Hepatocyte (in vitro differentiated cells): ENCODE measurements around the gene SOSTDC1. TPM values are rescaled to one million over a fixed set of nuclear protein-coding genes. Genes with fewer than 3 reads are reported as not detected.

Experiments
- DNase-seq: peaks from one replicate; pipeline ENCODE4 v3.0.0-alpha.2; 2016; ENCODE audit warnings: low spot score
- H2AFZ ChIP-seq: fragments of 200-600 bp; sonication (generic); 2 replicates; pipeline ENCODE4 v1.6.0; 2016; ENCODE audit warnings: antibody characterized with exemption, mild to moderate bottlenecking
- H3K27ac ChIP-seq: fragments of 200-600 bp; sonication (generic); 2 replicates; pipeline ENCODE4 v1.5.1; 2016; ENCODE audit warnings: mild to moderate bottlenecking
- H3K27me3 ChIP-seq: fragments of 200-600 bp; sonication (generic); 2 replicates; pipeline ENCODE4 v1.6.1; 2016
- H3K36me3 ChIP-seq: fragments of 200-600 bp; sonication (generic); replicated peaks from 2 replicates; pipeline ENCODE4 v1.5.1; 2016; ENCODE audit warnings: low read depth; ENCODE audit not compliant: insufficient read depth
- H3K4me1 ChIP-seq: fragments of 200-600 bp; sonication (generic); 2 replicates; pipeline ENCODE4 v1.5.1; 2016; ENCODE audit warnings: mild to moderate bottlenecking, moderate library complexity; ENCODE audit not compliant: insufficient read depth
- H3K4me2 ChIP-seq: fragments of 200-600 bp; sonication (generic); 2 replicates; pipeline ENCODE4 v1.6.0; 2016
- H3K4me3 ChIP-seq: fragments of 200-600 bp; sonication (generic); 2 replicates; pipeline ENCODE4 v1.5.1; 2016; ENCODE audit warnings: mild to moderate bottlenecking
- H3K79me2 ChIP-seq: fragments of 200-600 bp; sonication (generic); 2 replicates; pipeline ENCODE4 v1.6.0; 2017; ENCODE audit warnings: mild to moderate bottlenecking
- H3K9me2 ChIP-seq: fragments of 200-600 bp; sonication (generic); replicated peaks from 2 replicates; pipeline ENCODE4 v1.6.0; 2017; ENCODE audit warnings: mild to moderate bottlenecking; ENCODE audit not compliant: insufficient read depth
- H3K9me3 ChIP-seq: fragments of 200-600 bp; sonication (generic); 2 replicates; pipeline ENCODE4 v1.5.1; 2016; ENCODE audit warnings: low read depth, mild to moderate bottlenecking
- H4K20me1 ChIP-seq: fragments of 200-600 bp; sonication (generic); 2 replicates; pipeline ENCODE4 v1.6.0; 2016; ENCODE audit warnings: mild to moderate bottlenecking; ENCODE audit not compliant: insufficient read depth, poor library complexity, severe bottlenecking
- EZH2 ChIP-seq: fragments of 200-600 bp; sonication (generic); IDR thresholded peaks from 2 replicates; pipeline ENCODE4 v1.6.1; 2016; ENCODE audit warnings: antibody characterized with exemption, mild to moderate bottlenecking, borderline replicate concordance
- EZH2phosphoT487 ChIP-seq: fragments of 200-600 bp; sonication (generic); IDR thresholded peaks from one replicate; pipeline ENCODE4 v1.6.1; 2018; ENCODE audit warnings: antibody characterized with exemption, mild to moderate bottlenecking, low read depth, moderate library complexity; ENCODE audit not compliant: unreplicated experiment, severe bottlenecking
- whole genome bisulfite sequencing: methylation state at CpG from one replicate; pipeline ENCODE4 v1.1.6; 2016; ENCODE audit warnings: low lambda C conversion rate; ENCODE audit errors: missing lambda C conversion rate; 5-methylcytosine and 5-hydroxymethylcytosine counted together
- polyA plus RNA-seq: library from polyadenylated mRNA; unstranded; fragments of >200 nt; fragmentation: Nextera tagmentation; extraction: Ambion mirVana; gene quantifications from 2 replicates; pipeline ENCODE4 v1.2.1, GENCODE V29; 2016
- total RNA-seq: library from RNA; depleted of rRNA; stranded (reverse); fragments of >200 nt; gene quantifications from 2 replicates; pipeline ENCODE4 v1.2.3, GENCODE V29; 2014
- TF ChIP-seq, protein P1 (sequence below): fragments of 200-600 bp; sonication (generic); IDR thresholded peaks from 2 replicates; pipeline ENCODE4 v1.5.1; 2016; ENCODE audit warnings: antibody characterized with exemption, mild to moderate bottlenecking; ENCODE audit not compliant: poor library complexity

Gene SOSTDC1
- total and polyA plus RNA-seq, 2 experiments from 2014 or later = 38.5 to 71.5 TPM

DNA sequence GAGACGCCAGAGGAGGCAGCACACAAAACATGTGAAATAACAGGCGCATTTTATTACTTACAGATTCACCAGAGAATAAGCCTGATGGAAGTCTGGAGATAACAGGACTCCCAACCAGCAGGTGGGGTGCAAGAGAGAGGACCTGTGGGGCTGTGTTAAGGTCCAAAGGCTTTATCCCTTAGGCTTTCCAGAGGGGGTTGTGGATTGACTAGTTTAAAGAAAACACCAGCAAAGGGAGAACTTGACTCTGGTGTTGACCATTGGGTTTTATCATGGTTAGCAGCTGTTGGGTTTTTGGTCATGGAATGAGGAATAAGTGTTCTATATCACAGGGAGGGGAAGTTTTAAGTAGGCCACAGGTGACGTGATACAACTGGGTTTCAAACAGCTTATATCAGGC is 42.6 kb downstream of the SOSTDC1 start:
- no peak overlapping the region for H3K4me2 ChIP-seq
- no peak for DNase-seq
- peaks cover 11% of the 10 kb centered on the region for H3K4me1 ChIP-seq

DNA sequence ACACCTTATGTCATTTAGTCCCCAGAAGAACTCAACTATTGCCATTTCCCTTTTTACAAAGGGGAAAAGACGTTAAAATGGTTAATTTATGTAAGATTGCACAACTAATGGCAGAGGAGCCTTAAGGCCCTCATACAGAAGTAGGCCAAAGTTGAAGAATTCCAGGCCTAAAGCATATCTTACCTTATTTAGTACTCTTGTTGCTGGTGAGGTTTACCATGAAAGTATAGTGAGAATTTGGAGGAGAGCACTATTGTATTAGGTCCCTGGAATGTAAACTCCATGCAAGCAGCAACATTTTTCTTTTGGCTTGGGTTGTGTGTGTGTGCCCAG is 43.5 kb downstream of the SOSTDC1 start:
- H3K4me2 ChIP-seq = peak overlapping the region; percentile 82

More for the DNA sequence above, 42.6 kb downstream of the SOSTDC1 start:
- no peak overlapping the region for H2AFZ ChIP-seq
- H3K4me3 ChIP-seq = no peak overlapping the region
- TF ChIP-seq EZH2phosphoT487 = no peak
- TF ChIP-seq EZH2 = no peak
- TF ChIP-seq, protein P1, sequence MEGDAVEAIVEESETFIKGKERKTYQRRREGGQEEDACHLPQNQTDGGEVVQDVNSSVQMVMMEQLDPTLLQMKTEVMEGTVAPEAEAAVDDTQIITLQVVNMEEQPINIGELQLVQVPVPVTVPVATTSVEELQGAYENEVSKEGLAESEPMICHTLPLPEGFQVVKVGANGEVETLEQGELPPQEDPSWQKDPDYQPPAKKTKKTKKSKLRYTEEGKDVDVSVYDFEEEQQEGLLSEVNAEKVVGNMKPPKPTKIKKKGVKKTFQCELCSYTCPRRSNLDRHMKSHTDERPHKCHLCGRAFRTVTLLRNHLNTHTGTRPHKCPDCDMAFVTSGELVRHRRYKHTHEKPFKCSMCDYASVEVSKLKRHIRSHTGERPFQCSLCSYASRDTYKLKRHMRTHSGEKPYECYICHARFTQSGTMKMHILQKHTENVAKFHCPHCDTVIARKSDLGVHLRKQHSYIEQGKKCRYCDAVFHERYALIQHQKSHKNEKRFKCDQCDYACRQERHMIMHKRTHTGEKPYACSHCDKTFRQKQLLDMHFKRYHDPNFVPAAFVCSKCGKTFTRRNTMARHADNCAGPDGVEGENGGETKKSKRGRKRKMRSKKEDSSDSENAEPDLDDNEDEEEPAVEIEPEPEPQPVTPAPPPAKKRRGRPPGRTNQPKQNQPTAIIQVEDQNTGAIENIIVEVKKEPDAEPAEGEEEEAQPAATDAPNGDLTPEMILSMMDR = no peak
- peak overlapping the region; percentile 98 for H3K27ac ChIP-seq
- peaks cover 11% of the 10 kb centered on the region for H3K79me2 ChIP-seq
- H3K9me3 ChIP-seq = no peaks in the 10 kb centered on the region
- H3K9me2 ChIP-seq = no peaks in the 10 kb centered on the region
- no peaks in the 10 kb centered on the region for H4K20me1 ChIP-seq
- 92% methylated on average over 3 of the region's 3 CpGs for WGBS
- no peaks in the 10 kb centered on the region for H3K27me3 ChIP-seq
- no peaks in the 10 kb centered on the region for H3K36me3 ChIP-seq

DNA sequence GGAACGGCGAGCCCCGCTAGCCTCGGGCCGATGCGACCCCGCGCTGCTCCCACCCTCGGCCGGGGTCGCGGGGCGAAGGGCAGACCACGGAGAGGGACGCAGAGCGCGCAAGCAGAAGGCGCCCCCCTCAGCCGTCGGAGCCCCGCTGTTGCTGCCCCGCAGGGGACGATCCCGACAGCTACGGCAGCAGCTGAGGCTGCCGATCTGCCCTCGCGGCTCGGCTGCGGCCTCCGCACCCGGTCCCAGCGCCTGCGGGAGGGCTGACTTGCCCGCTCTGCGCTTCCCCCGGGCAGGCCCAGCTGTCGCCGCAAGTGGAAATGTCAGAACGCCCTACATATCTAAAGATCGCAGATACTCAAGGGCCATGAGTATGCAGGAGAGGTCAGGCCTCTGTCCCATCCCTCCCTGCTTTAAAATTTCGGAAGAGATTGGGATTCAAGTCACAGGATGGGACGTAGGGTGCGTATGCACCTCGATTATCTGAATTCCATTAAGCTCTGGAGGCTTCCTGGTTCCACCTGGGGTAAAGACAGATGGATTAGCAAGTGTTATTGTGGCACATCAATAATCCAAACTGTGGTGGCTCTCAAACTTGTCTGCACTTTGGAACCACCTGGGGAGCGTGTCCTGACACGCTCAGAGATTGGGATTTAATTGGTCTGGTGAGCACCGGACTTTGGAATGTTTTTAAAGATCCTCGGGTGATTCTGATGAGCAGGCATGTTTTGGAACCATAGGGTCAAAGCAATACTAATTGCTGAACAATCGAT is 44.0 kb downstream of the SOSTDC1 start, which contains the start of gene CRPPA:
TSS of gene CRPPA (minus strand) at position 206 of the 770 bp plus-strand sequence. CDS start 216 bp downstream, outside the sequence.
- Histone ChIP-seq H3K4me2 (peak within 1 kb of the TSS; percentile 82), H3K4me1 (peaks cover 11% of the 10 kb centered on the region), H4K20me1 (no peaks in the 10 kb centered on the region), H3K27me3 (no peaks in the 10 kb centered on the region), H3K4me3 (peak within 1 kb of the TSS; percentile 35), H3K27ac (peak within 1 kb of the TSS; percentile 98), H3K79me2 (peaks cover 14% of the 10 kb centered on the region), H2AFZ (peak within 1 kb of the TSS; percentile 85), H3K9me2 (no peaks in the 10 kb centered on the region), H3K36me3 (no peaks in the 10 kb centered on the region), H3K9me3 (no peaks in the 10 kb centered on the region)
- DNase-seq = peak; percentile 55
- TF ChIP-seq EZH2phosphoT487 = no peak
- no peak for TF ChIP-seq EZH2
- TF ChIP-seq, protein P1 = no peak
- WGBS = 11% methylated on average over 42 of the region's 50 CpGs

More for the DNA sequence above, 43.5 kb downstream of the SOSTDC1 start:
- Histone ChIP-seq H3K27me3 (no peaks in the 10 kb centered on the region), H3K79me2 (peaks cover 11% of the 10 kb centered on the region), H3K4me3 (no peak overlapping the region), H3K4me1 (peaks cover 11% of the 10 kb centered on the region), H2AFZ (peak overlapping the region; percentile 85), H3K27ac (peak overlapping the region; percentile 98), H3K9me2 (no peaks in the 10 kb centered on the region), H3K9me3 (no peaks in the 10 kb centered on the region), H4K20me1 (no peaks in the 10 kb centered on the region), H3K36me3 (no peaks in the 10 kb centered on the region)
- WGBS = 42% methylated on average over 1 of the region's 1 CpG
- peak; percentile 15 for DNase-seq
- no peak for TF ChIP-seq EZH2phosphoT487
- no peak for TF ChIP-seq EZH2
- TF ChIP-seq, protein P1 = no peak
